Stimulated activated CD8-positive, alpha-beta memory T cell treated with anti-CD3 and anti-CD28 coated beads, Interleukin-12 subunit alpha, Interleukin-12 subunit beta, amount 100 ng/mL, for 24 hours (primary cell): Measurements from ENCODE around the gene RAB38.

Experiments
- DNase-seq: peaks from one replicate; pipeline ENCODE4 v3.0.0-alpha.2; 2020; ENCODE audit errors: extremely low read depth

RAB38 gene

DNA sequence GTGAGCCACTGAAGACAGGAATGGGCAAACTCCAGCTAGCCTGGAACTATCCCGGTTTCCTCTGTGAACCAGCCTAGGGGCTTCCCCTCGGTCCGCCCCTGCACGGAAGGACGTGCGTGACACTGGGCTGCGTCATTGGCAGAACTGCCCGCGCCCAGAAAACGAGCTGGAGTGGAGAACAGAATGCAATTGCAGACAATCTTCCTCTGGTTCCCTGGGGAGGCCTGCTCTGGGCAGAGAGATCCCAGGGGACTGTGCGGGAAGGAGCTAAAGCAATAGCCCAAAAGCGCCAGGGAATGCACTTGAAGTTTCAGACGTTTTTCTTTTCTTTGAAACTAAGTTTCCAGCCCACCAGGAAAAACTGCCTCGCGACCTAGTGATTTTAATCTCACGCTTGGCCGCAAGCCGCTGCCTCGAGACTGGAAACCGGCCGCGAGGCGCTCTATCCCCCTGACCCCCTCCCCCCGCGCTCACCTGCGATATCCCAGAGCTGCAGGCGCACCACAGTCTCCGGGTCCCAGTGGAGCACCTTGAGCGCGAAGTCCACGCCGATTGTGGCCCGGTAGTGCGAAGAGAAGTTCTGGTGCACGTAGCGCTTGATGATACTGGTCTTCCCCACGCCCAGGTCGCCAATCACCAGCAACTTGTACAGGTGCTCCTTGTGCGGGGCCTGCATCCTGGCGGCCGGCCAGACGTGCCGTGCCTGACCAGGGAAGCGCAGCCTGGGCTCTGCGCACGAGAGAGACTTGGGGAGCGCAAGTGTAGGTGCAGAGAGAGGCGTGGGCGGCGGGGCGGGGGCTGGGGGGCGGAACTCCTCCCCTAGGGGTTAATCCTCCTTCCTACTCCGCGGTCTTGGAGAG is at the start of gene RAB38:
RAB38 (minus strand) TSS at position 735 of the 860 bp plus-strand sequence; CDS start at position 676, 59 bp downstream.
- no peak for DNase-seq

DNA sequence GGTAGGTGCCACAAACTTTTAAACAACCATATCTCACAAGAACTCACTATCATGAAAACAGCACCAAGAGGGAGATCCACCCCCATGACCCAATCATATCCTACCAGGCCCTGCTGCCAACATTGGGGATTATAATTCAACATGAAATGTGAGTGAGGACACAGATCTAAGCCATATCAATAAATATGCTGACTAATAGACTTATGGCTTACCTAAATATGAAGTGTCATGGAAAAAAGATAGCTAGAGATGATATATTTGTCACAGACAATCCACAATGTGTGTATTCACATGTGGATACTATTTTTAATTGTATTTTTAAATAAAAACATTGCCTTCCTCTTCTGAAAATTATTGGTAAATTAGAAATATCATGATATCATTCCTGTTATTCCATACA is 38.2 kb upstream of the RAB38 start:
- DNase-seq: no peak

DNA sequence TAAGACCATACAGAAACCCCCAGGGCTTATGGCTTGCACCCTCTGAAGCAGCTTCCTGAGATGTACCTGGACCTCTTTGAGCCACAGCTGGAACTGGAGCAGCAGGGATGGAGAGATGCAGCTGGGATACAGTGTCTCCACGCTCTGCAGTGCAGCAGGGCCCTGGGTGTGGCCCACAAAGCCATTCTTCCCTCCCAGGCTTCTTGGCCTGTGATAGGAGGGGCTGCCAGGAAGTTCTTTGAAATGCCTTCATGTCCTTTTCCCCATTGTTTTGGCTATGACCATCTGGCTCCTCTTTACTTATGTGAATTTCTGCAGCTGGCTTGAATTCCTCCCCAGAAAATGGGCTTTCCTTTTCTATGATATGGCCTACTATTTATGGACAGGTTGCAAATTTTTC is 37.1 kb upstream of the RAB38 start:
- no peak for DNase-seq

- no peak for DNase-seq
These were observed 33.5 kb upstream of the RAB38 start for GRCh38 chr11:88208745-88209144.

GRCh38 chr11:88206751-88207150 is 31.5 kb upstream of the RAB38 start:
- no peak for DNase-seq

DNA sequence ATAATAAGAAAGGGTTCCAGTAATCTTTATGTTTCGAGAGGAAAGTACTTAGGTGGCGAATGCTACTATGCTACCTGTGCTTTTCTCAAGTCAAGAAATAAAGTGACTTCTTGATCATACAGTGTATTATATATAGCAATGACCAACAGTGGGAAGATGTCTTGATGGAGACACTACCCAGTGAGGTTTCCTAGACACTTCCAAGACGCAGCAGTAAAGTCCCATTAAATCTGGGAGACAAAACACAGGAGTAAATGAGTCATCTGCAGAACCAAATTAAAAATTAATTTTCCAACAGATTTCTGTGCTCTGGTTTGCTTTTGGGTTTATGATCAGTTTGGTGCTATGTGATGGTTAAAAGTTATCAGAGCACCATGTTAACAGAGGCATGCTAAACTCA is 29.1 kb upstream of the RAB38 start:
- no peak for DNase-seq

- DNase-seq: no peak
These were observed 28.4 kb upstream of the RAB38 start for GRCh38 chr11:88203604-88204003.

DNA sequence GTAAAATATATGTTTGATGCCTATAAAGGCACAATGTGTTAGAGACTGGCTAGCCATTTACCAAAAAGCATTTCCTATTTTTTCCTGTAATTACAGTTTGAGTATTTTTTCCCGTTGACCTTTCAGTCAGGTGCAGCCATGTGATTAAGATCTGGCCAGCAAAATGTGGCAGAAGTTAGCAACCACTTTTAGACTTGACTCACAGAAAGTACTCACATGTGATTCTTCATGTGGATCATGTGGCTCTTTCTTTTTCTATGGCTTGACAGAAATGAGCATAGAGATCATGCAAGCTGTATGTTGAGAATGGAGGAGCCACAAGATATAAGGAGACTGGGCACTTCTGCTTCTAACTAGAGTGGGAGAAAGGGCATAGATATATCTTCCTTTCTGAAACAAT is 27.3 kb upstream of the RAB38 start:
- DNase-seq: no peak

DNA sequence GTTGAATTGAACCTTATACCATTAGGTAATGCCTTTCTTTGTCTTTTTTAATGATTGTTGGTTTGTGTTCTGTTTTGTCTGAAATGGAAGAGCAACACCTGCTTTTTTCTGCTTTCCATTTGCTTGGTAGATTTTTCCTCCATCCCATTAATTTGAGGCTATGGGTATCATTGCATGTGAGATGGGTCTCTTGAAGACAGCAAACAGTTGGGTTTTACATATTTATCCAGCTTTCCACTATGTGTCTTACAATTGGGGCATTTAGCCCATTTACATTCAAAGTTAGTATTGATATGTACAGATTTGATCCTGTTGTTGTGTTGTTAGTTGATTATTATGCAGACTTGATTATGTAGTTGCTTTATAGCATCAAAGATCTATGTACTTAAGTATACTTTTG is 21.1 kb upstream of the RAB38 start:
- no peak for DNase-seq

- no peak for DNase-seq
These were observed 20.7 kb upstream of the RAB38 start for GRCh38 chr11:88195908-88196307.

GRCh38 chr11:88194990-88195389 is 19.7 kb upstream of the RAB38 start:
- DNase-seq: no peak

GRCh38 chr11:88193278-88193677 is 18.0 kb upstream of the RAB38 start:
- no peak for DNase-seq

DNA sequence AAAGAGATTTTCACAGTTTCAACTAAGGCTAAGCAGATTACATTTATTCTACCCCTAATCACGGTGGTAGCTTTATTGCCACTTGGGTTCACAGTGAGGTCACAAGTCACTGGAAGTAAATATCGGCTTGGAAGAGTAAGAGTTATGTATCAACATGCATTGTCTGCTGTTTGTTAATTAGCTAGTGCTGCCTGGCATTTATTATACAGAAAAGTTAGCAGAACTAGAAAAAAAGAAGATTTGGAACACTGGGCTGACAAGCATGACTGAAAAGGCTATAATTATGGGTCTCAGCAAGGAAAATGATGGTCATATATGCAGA is 13.7 kb upstream of the RAB38 start:
- DNase-seq: no peak

DNA sequence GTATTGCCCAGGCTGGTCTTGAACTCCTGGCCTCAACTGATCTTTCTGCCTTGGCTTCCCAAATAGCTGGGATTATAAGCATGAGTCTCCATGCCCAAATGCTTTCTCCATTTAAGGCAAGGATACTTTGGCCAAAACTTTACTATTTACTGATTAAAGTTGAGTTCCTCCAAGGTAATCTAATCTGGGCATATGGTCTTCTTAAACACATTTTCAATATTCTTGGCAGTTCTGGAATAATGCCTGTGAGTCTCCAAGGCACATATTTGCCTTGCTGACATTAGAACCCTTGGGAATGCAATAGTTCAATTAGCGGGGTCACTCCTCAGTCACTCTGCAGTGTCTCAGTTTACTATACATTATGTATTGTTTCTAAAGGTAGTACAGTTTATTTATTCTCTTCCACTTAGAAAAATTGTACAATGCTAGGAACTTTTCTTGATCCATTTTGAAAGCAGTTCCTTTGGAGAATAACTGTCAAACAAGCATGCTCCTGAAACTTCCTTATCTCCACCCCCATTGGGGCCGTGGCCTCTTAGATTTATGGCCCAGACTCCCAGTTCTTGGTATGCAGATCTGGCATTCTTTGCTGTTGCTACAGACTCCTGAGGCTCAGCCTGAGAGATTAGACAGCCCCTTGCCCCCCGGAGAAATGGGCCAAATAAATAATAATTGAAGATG is 13.1 kb upstream of the RAB38 start:
- no peak for DNase-seq

- no peak for DNase-seq
These were observed 8.0 kb upstream of the RAB38 start for GRCh38 chr11:88183233-88183632.

GRCh38 chr11:88181776-88182175 is 6.5 kb upstream of the RAB38 start:
- DNase-seq: no peak

GRCh38 chr11:88179971-88180629 is 4.9 kb upstream of the RAB38 start:
- no peak for DNase-seq

DNA sequence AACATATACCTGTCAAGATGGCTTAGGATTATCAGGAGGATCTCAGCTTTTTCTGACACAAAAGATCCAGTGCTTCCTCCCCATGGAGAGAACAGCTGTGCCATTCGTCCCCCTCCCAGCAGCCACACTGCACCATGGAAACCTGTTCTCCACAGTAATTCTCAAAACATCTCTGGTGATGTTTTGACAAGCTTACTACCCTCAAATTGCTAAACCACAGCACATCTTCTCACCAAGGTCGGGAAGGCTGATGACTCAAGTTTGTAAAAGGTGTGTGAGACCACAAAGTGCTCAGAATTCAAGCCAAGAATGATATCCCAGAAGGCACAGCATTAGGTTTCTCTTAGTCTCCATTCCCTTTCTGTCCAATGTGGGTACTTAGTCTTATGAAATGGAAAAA is 3.9 kb upstream of the RAB38 start:
- no peak for DNase-seq

DNA sequence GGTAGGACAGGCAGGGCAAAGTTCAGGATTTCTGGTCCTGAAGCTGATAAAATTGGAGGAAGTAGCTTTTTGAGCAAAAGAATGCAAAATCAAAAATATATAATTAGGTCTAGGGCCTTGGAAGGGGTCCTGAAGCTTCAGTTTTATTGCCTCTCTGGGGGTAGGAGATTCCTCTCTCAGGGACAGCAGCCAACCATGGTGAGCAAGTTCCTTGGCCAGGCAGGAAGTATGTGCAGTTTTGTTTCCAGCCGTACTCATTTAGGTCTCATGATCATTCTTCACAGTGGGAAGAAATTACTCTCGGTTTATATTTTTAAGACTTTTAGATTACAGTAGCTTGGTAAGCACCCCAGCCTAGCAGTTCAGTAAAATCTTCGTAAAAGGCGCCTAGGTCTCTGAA is 2.9 kb upstream of the RAB38 start:
- DNase-seq: no peak

DNA sequence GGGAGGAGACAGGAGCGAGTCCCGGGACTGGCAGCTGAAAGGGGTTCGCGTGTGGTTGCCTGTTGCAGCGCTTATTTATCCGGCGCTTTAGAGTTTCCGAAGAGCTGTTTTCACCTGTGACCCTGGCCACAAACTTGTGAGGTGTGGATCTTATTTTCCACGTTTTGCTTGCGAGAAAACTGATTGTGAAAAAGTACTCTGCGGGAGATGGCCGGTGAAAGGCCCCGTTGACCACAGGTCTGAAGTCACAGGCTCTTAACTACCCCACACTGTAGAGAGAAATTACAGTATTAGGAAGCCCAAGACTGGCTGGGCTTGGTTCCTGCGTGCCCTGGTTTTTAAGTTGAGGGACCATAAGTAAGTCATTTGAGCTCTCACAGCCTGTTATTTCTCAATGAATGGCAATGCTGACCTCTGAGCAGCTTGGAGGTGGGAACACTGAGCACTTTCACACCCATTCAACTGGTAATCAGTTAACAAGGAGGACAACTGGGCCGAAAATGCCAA is 379 bp upstream of the RAB38 start:
- DNase-seq: no peak

GRCh38 chr11:88173956-88174355 is 1.3 kb downstream of the RAB38 start:
- no peak for DNase-seq

DNA sequence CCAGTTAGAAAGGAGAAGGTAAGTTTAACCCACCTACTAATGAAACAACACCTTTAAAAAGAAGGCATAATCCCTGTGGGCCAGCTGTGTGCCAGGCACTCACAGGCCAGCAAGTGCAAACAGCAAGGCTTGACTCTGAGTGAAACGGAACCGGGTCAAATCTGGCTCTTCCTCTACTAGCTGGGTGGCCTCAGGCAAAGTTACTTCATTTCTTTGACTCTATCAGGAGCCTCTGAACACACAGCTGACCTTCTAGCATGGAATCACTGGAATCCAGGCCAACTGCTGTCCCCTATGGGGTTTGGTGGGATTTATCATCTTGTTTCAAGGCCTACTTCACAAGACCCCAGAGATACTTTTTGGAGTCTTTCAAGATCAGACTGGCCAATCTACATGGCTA is 3.3 kb downstream of the RAB38 start:
- no peak for DNase-seq

DNA sequence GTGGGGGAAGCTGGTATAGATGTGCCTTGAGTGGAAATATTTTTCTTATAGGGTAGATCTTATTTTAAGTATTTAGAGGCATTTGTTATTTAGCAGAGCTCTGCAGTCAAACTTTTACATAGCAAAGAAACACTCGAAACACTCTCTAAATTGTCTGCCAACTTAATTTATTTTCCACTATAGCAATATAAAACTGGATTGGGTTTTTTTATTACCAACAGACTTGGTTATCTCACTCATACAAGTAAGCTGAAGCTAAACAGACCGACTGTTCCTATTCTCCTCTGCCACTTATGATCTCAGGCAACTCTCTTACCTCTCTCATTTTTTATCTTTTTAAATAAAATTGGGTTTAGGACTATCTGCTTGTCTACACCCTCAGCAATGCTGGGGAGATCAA is 4.6 kb downstream of the RAB38 start:
- no peak for DNase-seq
